Loucy (cell line): ENCODE measurements around the gene GRIN2B.

Experiments
- H2AFZ ChIP-seq: fragments of 200-600 bp; sonication (generic); 2 replicates; pipeline ENCODE4 v1.6.0; 2016; ENCODE audit warnings: antibody characterized with exemption, mild to moderate bottlenecking, low read length, moderate library complexity
- H3F3A ChIP-seq: fragments of 200-600 bp; 2 replicates; pipeline ENCODE4 v1.6.0; 2016; ENCODE audit warnings: antibody characterized with exemption, low read depth, mild to moderate bottlenecking
- H3K27me3 ChIP-seq: fragments of 200-600 bp; sonication (generic); 2 replicates; pipeline ENCODE4 v1.6.1; 2014; ENCODE audit warnings: low read length, mild to moderate bottlenecking; ENCODE audit not compliant: insufficient read depth, poor library complexity, severe bottlenecking
- H3K36me3 ChIP-seq: fragments of 200-600 bp; sonication (generic); 2 replicates; pipeline ENCODE4 v1.6.1; 2016; ENCODE audit warnings: low read length; ENCODE audit not compliant: insufficient read depth
- H3K4me1 ChIP-seq: fragments of 200-600 bp; sonication (generic); 2 replicates; pipeline ENCODE4 v1.5.1; 2014; ENCODE audit warnings: low read length, mild to moderate bottlenecking; ENCODE audit not compliant: insufficient read depth, poor library complexity, severe bottlenecking
- H3K4me2 ChIP-seq: fragments of 200-600 bp; sonication (generic); 2 replicates; pipeline ENCODE4 v1.6.0; 2014; ENCODE audit warnings: antibody characterized with exemption, low read length, low read depth, mild to moderate bottlenecking; ENCODE audit not compliant: poor library complexity, severe bottlenecking
- H3K4me3 ChIP-seq: fragments of 200-600 bp; sonication (generic); 2 replicates; pipeline ENCODE4 v1.5.1; 2014; ENCODE audit warnings: low read length, mild to moderate bottlenecking, mixed read lengths; ENCODE audit not compliant: poor library complexity, severe bottlenecking
- H3K79me2 ChIP-seq: fragments of 200-600 bp; sonication (generic); 2 replicates; pipeline ENCODE4 v1.6.1; 2014; ENCODE audit warnings: low read length; ENCODE audit not compliant: insufficient read depth
- H3K9ac ChIP-seq: fragments of 200-600 bp; sonication (generic); 2 replicates; pipeline ENCODE4 v1.6.0; 2014; ENCODE audit warnings: mild to moderate bottlenecking, low read depth, low read length, moderate library complexity; ENCODE audit not compliant: poor library complexity, severe bottlenecking
- H3K9me2 ChIP-seq: fragments of 200-600 bp; sonication (generic); replicated peaks from 2 replicates; pipeline ENCODE4 v1.6.1; 2016; ENCODE audit warnings: low read depth, low read length, mixed read lengths
- H3K9me3 ChIP-seq: fragments of 200-600 bp; sonication (generic); 2 replicates; pipeline ENCODE4 v1.6.1; 2014; ENCODE audit warnings: mild to moderate bottlenecking, antibody characterized with exemption, low read length, low read depth; ENCODE audit not compliant: insufficient read depth
- H4K20me1 ChIP-seq: fragments of 200-600 bp; sonication (generic); 2 replicates; pipeline ENCODE4 v1.6.0; 2014; ENCODE audit warnings: antibody characterized with exemption, low read length, mild to moderate bottlenecking; ENCODE audit not compliant: insufficient read depth, poor library complexity, severe bottlenecking
- EZH2phosphoT487 ChIP-seq: fragments of 200-600 bp; IDR thresholded peaks from 2 replicates; pipeline ENCODE4 v1.6.1; 2018; ENCODE audit warnings: antibody characterized with exemption, mild to moderate bottlenecking, moderate library complexity, borderline replicate concordance
- TF ChIP-seq, protein P1 (sequence below): fragments of 200-600 bp; sonication (generic); conservative IDR thresholded peaks from 2 replicates; pipeline ENCODE4 v1.5.1; 2014; ENCODE audit warnings: mild to moderate bottlenecking, antibody characterized with exemption, low read length

The GRIN2B gene

DNA sequence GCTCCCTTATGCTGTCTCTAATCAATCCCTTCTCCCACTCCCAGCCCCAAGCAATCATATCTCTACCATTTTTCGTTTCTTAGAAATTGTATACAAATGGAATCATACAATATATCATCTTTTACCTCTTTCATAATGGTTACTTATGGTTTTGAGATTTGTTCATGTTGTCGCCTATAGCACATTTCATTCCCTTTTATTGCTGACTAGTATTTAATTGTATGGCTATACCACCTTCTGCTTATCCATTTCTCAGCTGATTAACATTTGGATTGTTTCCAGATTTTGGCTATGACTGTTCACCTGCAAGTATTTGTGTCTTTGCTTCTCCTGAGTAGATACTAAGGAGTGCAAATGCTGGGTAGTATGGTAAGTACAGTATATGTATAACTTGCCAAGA is 36.7 kb upstream of the GRIN2B start:
- TF ChIP-seq EZH2phosphoT487 = no peak
- TF ChIP-seq, protein P1, sequence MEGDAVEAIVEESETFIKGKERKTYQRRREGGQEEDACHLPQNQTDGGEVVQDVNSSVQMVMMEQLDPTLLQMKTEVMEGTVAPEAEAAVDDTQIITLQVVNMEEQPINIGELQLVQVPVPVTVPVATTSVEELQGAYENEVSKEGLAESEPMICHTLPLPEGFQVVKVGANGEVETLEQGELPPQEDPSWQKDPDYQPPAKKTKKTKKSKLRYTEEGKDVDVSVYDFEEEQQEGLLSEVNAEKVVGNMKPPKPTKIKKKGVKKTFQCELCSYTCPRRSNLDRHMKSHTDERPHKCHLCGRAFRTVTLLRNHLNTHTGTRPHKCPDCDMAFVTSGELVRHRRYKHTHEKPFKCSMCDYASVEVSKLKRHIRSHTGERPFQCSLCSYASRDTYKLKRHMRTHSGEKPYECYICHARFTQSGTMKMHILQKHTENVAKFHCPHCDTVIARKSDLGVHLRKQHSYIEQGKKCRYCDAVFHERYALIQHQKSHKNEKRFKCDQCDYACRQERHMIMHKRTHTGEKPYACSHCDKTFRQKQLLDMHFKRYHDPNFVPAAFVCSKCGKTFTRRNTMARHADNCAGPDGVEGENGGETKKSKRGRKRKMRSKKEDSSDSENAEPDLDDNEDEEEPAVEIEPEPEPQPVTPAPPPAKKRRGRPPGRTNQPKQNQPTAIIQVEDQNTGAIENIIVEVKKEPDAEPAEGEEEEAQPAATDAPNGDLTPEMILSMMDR = no peak
- H3K4me2 ChIP-seq = no peak overlapping the region

GRCh38 chr12:14010989-14011388 is 29.6 kb upstream of the GRIN2B start:
- Histone ChIP-seq H3K9me3 (0 out of 2 replicates have a peak, but pooled peaks cover 5% of the 10 kb centered on the region), H3K9me2 (no peaks in the 10 kb centered on the region), H3K4me1 (no peaks in the 10 kb centered on the region), H3K9ac (no peak overlapping the region), H2AFZ (no peak overlapping the region), H4K20me1 (no peaks in the 10 kb centered on the region), H3F3A (no peaks in the 10 kb centered on the region), H3K27me3 (no peaks in the 10 kb centered on the region), H3K4me2 (no peak overlapping the region), H3K4me3 (no peak overlapping the region), H3K36me3 (no peaks in the 10 kb centered on the region), H3K79me2 (no peaks in the 10 kb centered on the region)
- no peak for TF ChIP-seq EZH2phosphoT487
- TF ChIP-seq, protein P1 = no peak

More for the DNA sequence above, 36.7 kb upstream of the GRIN2B start:
- no peaks in the 10 kb centered on the region for H3K79me2 ChIP-seq
- H3K9ac ChIP-seq = no peak overlapping the region
- H3K27me3 ChIP-seq = no peaks in the 10 kb centered on the region
- no peaks in the 10 kb centered on the region for H3K36me3 ChIP-seq
- H3K4me1 ChIP-seq = no peaks in the 10 kb centered on the region
- H4K20me1 ChIP-seq = no peaks in the 10 kb centered on the region
- H3K9me2 ChIP-seq = no peaks in the 10 kb centered on the region
- no peak overlapping the region for H2AFZ ChIP-seq
- no peak overlapping the region for H3K4me3 ChIP-seq
- H3K9me3 ChIP-seq = 0 out of 2 replicates have a peak, but pooled peaks cover under 1% of the 10 kb centered on the region
- no peaks in the 10 kb centered on the region for H3F3A ChIP-seq

DNA sequence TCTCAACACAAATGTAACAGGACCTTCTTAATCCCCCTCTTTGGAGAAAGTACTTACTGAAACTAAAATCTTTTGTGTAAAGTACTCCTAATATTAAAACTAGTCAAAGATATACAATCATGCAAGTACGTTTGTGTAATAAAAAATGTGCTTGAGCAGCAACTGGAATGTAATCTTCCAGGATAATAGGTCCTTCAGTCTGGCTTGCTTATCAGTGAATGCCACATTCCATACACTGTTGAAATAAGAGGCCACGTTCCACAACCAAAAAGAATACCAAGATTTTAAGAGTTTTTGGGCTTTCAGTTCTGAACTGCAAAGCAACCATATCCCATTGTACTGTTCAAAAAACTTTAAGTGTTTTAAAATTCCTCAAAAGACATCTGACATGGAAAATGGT is 26.2 kb upstream of the GRIN2B start:
- Histone ChIP-seq H3K9me2 (no peaks in the 10 kb centered on the region), H3K4me1 (no peaks in the 10 kb centered on the region), H3F3A (no peaks in the 10 kb centered on the region), H3K27me3 (no peaks in the 10 kb centered on the region), H2AFZ (no peak overlapping the region), H3K36me3 (no peaks in the 10 kb centered on the region), H3K9ac (no peak overlapping the region), H3K79me2 (no peaks in the 10 kb centered on the region), H3K4me3 (no peak overlapping the region), H4K20me1 (no peaks in the 10 kb centered on the region), H3K4me2 (no peak overlapping the region), H3K9me3 (0 out of 2 replicates have a peak, but pooled peaks cover under 1% of the 10 kb centered on the region)
- no peak for TF ChIP-seq EZH2phosphoT487
- TF ChIP-seq, protein P1 = no peak
